ENCODE results near the gene ASS1. TPM values are rescaled to one million over a fixed set of nuclear protein-coding genes. Genes with fewer than 3 reads are reported as not detected.

The ASS1 gene
- total RNA-seq, 4 donors from 2014 or later = 57.9 to 345 (median 266) TPM

DNA sequence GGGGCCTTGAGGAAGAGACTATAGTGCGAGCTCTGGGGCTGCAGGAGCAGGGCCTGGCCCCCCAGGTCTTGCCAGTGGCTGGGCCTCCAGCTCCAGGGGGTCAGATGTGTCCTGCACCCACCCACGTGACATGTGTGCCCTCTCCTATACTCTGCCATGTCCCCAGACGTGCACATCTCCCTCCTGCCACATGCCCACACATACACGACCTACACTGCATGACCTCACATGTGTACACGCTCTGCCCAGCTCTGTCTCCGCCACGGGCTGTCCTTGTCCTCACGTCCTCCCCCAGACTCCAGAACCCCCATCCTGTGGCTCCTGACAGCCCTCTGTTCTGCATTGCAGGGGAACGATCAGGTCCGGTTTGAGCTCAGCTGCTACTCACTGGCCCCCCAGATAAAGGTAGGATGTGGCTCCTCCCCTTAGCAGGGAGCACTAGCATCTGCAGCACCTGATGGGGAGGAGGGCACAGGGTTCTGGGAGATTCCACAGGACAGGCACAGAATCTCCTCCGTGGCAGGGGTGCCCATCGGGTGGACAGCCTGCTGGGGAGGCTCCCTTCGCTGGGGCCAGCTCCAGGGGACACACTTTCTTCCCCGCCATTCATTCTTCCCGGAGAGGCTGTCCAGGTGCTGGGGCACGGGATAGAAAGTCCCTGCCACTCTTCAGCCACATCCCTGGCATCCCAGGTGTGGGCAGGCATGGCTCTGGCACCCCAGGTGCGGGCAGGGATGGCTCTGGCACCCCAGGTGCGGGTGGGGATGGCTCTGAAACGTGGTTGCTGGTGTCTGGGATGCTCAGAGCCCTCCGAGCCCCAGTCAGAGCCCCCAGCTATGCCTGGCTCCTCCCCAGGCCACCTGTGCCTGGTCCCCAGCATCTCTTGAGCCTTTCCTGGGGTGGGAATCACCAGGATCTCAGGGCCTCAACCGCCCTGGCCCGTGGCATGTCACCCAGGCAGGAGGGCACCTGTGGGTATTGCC is 19.3 kb downstream of the ASS1 start:
- no peak for TF ChIP-seq POLR2A (IDR thresholded peaks at IDR 0.05)
- TF ChIP-seq, protein P1, sequence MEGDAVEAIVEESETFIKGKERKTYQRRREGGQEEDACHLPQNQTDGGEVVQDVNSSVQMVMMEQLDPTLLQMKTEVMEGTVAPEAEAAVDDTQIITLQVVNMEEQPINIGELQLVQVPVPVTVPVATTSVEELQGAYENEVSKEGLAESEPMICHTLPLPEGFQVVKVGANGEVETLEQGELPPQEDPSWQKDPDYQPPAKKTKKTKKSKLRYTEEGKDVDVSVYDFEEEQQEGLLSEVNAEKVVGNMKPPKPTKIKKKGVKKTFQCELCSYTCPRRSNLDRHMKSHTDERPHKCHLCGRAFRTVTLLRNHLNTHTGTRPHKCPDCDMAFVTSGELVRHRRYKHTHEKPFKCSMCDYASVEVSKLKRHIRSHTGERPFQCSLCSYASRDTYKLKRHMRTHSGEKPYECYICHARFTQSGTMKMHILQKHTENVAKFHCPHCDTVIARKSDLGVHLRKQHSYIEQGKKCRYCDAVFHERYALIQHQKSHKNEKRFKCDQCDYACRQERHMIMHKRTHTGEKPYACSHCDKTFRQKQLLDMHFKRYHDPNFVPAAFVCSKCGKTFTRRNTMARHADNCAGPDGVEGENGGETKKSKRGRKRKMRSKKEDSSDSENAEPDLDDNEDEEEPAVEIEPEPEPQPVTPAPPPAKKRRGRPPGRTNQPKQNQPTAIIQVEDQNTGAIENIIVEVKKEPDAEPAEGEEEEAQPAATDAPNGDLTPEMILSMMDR (IDR thresholded peaks at IDR 0.05) = no peak
- no peak for TF ChIP-seq POLR2AphosphoS5 (IDR thresholded peaks at IDR 0.05)
- no peak for TF ChIP-seq EP300 (IDR thresholded peaks at IDR 0.05; ENCODE audit: low read depth)
- H3K27me3 ChIP-seq = peaks cover 4% of the 10 kb centered on the region
- H3K4me1 ChIP-seq = no peaks in the 10 kb centered on the region
- intact Hi-C loops (cut with DNase I; ENCODE audit: low total_unique reads) = no loop called here
- in situ Hi-C loops (cut with MboI; ENCODE audit: low pct_ligation_motif_present in 1 of 4, low pct_unique_long_range_greater_than_20kb in 1 of 4, low sequenced_read_pairs in 3 of 4) = loop anchor here in 1 of 4 donors (10.0 kb wide), 1 partner anchor 211 kb away; no protein-coding TSS in a partner anchor
- H3K9me3 ChIP-seq = no peaks in the 10 kb centered on the region
- 80% methylated on average over 17 of the region's 22 CpGs; no CpG with 5 or more reads in 1 of the 2 donors for WGBS, 2 donors (ENCODE audit: low coverage in 1 of 2)
- DNase-seq = no peak
- H3K36me3 ChIP-seq = no peaks in the 10 kb centered on the region
- no peak overlapping the region for H3K4me3 ChIP-seq
- no peak overlapping the region for H3K27ac ChIP-seq

DNA sequence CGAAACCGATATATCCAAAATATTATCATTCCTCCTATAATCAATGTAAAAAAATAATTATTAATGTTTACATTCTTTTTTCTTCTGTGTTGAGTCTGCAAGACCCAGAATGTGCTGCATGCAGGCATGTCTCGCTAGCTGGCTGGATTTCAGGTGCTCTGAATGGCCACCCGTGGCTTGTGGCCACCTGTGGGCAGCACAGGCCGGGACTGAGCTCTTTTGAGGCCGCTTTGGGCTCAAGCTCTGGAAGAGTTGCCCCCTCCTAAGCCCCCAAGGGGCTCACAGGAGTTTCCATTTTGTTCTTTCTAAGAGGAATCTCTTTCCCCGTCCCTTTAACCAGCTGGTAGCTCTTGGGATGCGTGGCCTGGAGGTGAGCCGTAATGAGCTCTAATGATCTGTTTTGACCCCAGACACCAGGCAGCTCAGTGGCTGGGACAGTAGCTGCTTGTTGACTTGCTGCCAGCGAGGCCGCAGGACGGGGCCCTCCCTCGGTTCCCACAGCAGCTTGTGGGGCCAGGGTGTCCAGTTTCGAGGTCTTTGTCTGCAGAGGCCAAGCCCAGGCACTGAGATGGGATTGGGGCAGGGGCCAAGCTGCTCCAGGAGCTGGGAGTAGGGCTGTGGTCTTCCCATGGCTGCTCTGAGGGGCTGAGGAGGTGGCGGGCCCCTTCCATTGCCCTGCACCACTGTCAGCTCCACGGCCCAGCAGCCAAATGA is 20.8 kb downstream of the ASS1 start:
- no peak overlapping the region for H3K27ac ChIP-seq
- H3K9me3 ChIP-seq = no peaks in the 10 kb centered on the region
- DNase-seq = no peak
- H3K4me1 ChIP-seq = no peaks in the 10 kb centered on the region
- TF ChIP-seq POLR2AphosphoS5 (IDR thresholded peaks at IDR 0.05) = no peak
- TF ChIP-seq, protein P1 (IDR thresholded peaks at IDR 0.05) = no peak
- no peak for TF ChIP-seq EP300 (IDR thresholded peaks at IDR 0.05; ENCODE audit: low read depth)
- TF ChIP-seq POLR2A (IDR thresholded peaks at IDR 0.05) = no peak
- H3K36me3 ChIP-seq = no peaks in the 10 kb centered on the region
- H3K4me3 ChIP-seq = no peak overlapping the region
- intact Hi-C loops (cut with DNase I; ENCODE audit: low total_unique reads) = no loop called here
- in situ Hi-C loops (cut with MboI; ENCODE audit: low pct_ligation_motif_present in 1 of 4, low pct_unique_long_range_greater_than_20kb in 1 of 4, low sequenced_read_pairs in 3 of 4) = loop anchor here in 1 of 4 donors (10.0 kb wide), 1 partner anchor 209 kb away; no protein-coding TSS in a partner anchor
- H3K27me3 ChIP-seq = peaks cover 4% of the 10 kb centered on the region
- WGBS, 2 donors (ENCODE audit: low coverage in 1 of 2) = 77 to 82% methylated on average over 6 to 16 of the region's 16 CpGs

DNA sequence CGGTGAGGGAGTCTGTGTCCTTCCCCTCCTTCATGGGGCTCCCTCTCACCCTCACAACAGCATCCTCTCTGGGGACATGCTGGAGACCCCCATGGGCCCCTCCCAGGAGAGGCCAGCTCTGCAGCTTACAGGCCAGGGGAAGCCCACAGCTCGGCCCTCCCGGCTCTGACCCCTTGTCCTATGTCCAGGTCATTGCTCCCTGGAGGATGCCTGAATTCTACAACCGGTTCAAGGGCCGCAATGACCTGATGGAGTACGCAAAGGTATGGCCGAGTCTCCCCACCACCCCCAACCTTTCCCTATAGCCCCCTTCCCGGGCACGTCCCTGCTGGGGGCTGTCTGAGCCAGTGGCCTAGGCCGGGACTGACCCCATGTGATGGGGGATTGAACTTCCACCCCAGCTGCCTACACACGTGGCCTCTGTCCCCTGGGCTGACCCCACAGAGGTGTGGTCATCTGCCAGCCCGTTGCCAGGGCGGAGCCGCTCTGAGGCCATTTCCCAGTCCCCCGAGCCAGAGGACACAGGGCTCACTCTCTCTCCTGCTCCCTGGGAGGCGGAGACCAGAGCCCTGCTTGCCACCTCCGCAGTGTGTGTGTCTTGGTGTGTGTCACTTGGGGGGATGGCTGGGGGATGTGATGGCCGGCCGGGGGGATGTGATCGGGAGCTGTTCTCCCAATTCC is 21.9 kb downstream of the ASS1 start:
- DNase-seq = no peak
- no peak for TF ChIP-seq POLR2AphosphoS5 (IDR thresholded peaks at IDR 0.05)
- WGBS, 2 donors (ENCODE audit: low coverage in 1 of 2) = 73% methylated on average over 18 of the region's 20 CpGs; no CpG with 5 or more reads in 1 of the 2 donors

DNA sequence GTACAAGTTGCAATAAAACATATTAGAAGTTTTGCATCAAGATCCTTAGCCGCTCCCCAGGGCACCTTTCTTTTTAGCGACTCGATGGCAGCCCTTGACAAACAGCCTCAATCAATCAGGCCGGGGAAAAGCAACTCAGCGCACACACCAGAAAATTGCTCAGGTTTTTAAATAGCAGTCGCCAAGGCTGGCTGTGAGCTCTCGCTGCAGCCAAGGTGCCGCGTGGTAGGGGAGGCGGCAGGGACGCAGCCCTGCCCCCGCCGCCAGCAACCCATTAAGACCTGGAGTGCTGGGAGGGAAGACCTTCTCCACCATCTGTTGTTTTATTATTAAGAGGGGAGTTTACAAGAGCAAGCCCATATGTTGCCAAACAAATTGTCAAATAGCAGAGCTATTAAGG is 22.6 kb downstream of the ASS1 start:
- intact Hi-C loops (cut with DNase I; ENCODE audit: low total_unique reads) (no loop called here), in situ Hi-C loops (cut with MboI; ENCODE audit: low pct_ligation_motif_present in 1 of 4, low pct_unique_long_range_greater_than_20kb in 1 of 4, low sequenced_read_pairs in 3 of 4) (loop anchor here in 1 of 4 donors (10.0 kb wide), 1 partner anchor 207 kb away; no protein-coding TSS in a partner anchor)
- TF ChIP-seq POLR2AphosphoS5 (IDR thresholded peaks at IDR 0.05) = no peak
- no peak for TF ChIP-seq EP300 (IDR thresholded peaks at IDR 0.05; ENCODE audit: low read depth)
- TF ChIP-seq POLR2A (IDR thresholded peaks at IDR 0.05) = no peak
- TF ChIP-seq, protein P1 (IDR thresholded peaks at IDR 0.05) = no peak

More for the DNA sequence above, 21.9 kb downstream of the ASS1 start:
- H3K4me1 ChIP-seq = no peaks in the 10 kb centered on the region
- intact Hi-C loops (cut with DNase I; ENCODE audit: low total_unique reads) (no loop called here), in situ Hi-C loops (cut with MboI; ENCODE audit: low pct_ligation_motif_present in 1 of 4, low pct_unique_long_range_greater_than_20kb in 1 of 4, low sequenced_read_pairs in 3 of 4) (loop anchor here in 1 of 4 donors (10.0 kb wide), 1 partner anchor 208 kb away; no protein-coding TSS in a partner anchor)
- no peaks in the 10 kb centered on the region for H3K36me3 ChIP-seq
- H3K4me3 ChIP-seq = no peak overlapping the region
- no peak overlapping the region for H3K27ac ChIP-seq
- H3K27me3 ChIP-seq = peaks cover 4% of the 10 kb centered on the region
- H3K9me3 ChIP-seq = no peaks in the 10 kb centered on the region

More for the DNA sequence above, 22.6 kb downstream of the ASS1 start:
- Histone ChIP-seq H3K4me3 (no peak overlapping the region), H3K36me3 (no peaks in the 10 kb centered on the region), H3K27ac (no peak overlapping the region), H3K4me1 (no peaks in the 10 kb centered on the region), H3K9me3 (no peaks in the 10 kb centered on the region), H3K27me3 (peaks cover 4% of the 10 kb centered on the region)
- no peak for DNase-seq
- 38 to 60% methylated on average over 4 to 13 of the region's 13 CpGs for WGBS, 2 donors (ENCODE audit: low coverage in 1 of 2)

All from transverse colon (tissue), 4 donors.